GM19099 (cell line): Measurements from ENCODE around the gene HOXB6.
A peak's percentile ranks its signal among the peaks of the same experiment; 100 is the strongest.

Experiments
- POLR2A ChIP-seq: IDR thresholded peaks from 3 replicates; pipeline ENCODE4 v1.6.1; 2011; ENCODE audit warnings: low read depth; ENCODE audit not compliant: insufficient read length; ENCODE audit errors: extremely low read depth

Gene HOXB6

GRCh38 chr17:48569240-48569582 is 35.6 kb downstream of the HOXB6 start:
- TF ChIP-seq POLR2A = no peak

GRCh38 chr17:48568499-48569239 is 36.1 kb downstream of the HOXB6 start:
- no peak for TF ChIP-seq POLR2A

- TF ChIP-seq POLR2A = no peak
Observed at GRCh38 chr17:48567646-48568354, 37.0 kb downstream of the HOXB6 start.

- no peak for TF ChIP-seq POLR2A
Observed at GRCh38 chr17:48567209-48567608, 37.6 kb downstream of the HOXB6 start.

DNA sequence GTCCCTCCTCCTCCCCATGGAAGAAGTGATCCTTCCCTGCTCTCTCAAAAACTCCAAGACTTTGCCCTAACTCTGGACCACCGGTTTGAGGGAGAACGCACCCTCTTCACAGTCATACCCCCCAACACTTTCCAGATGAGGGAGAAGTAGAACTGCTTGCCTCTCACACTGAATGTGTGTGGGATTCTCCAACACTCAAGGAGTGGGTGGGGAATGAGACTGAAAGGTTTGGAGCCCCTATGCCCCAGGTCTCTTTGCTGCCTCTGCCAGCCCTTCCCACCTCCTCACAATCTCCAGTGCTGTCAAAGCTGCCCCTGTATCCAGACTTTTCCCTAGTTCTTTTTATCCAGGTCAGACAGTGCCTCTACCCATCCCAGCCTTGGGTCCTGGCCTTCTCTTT is 38.1 kb downstream of the HOXB6 start:
- no peak for TF ChIP-seq POLR2A

GRCh38 chr17:48565925-48566710 is 38.7 kb downstream of the HOXB6 start:
- no peak for TF ChIP-seq POLR2A

DNA sequence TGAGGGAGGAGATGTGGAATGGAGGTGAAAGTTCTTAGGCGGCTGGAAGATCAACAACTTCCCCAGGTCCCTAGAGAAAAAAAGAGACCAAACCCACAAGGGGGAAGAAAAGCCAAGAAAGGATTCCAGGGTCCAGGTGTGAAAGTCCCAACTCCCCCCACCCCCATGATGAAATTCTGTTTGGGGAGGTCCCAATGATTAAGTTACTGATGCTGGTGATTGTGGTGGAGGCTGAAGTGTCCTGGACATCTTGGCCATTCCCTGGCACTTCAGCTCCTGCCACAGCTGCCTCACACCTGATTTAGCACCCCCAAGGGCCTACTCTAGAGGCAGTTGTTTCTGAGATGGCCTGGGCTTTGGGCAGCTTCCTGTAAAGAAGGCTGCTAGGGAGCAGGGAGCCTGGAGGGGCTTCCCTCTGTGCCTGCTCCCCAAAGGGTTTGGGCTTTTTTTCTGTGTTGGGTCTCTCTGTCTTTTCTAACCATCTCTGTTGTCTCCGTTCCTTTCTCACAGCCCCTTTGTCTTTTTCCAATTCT is 39.7 kb downstream of the HOXB6 start:
- TF ChIP-seq POLR2A = no peak

DNA sequence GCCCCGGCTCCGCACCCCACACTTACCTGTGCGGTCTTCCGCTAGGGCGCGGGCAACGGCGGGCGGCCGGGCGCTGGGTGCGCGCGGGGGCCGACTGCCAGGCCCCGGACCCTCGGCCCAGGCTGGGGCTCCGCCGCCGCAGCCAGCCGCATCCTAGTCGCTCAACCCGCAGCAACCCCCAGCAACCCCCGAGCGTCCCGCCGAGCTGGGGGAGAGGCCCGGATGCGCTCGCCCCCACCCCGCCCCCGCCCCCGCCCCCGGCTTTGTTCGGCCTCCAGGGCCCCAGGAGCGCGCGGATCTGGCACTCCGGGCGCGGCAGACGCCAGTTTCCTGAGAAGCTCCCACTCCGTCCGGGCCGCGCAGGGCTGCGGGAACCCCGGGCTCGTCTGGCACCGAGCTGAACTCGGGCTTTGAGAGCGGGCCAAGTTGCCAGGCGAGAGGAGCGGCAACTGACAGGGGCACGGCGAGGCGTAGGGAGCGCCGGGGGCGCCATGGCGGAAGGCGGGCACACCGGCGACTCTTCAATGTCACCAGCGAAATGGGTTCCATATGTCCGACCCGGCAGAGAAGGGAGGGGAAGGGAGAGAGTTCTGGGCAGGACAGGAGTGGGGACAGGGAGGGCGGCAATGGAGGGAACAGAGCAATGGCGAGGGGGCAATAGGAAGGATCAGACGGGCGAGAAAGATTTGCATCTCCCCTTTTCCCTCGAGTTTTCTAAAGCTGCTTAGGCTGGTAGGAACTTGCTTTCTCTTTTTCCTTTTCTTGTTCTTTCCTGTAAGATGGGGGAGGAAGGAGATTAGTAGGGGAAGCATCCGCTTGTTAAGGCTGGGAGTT is 40.4 kb downstream of the HOXB6 start:
- no peak for TF ChIP-seq POLR2A

GRCh38 chr17:48563867-48564187 is 41.0 kb downstream of the HOXB6 start:
- TF ChIP-seq POLR2A = no peak

- TF ChIP-seq POLR2A = no peak
Observed at GRCh38 chr17:48563385-48563838, 41.4 kb downstream of the HOXB6 start.

DNA sequence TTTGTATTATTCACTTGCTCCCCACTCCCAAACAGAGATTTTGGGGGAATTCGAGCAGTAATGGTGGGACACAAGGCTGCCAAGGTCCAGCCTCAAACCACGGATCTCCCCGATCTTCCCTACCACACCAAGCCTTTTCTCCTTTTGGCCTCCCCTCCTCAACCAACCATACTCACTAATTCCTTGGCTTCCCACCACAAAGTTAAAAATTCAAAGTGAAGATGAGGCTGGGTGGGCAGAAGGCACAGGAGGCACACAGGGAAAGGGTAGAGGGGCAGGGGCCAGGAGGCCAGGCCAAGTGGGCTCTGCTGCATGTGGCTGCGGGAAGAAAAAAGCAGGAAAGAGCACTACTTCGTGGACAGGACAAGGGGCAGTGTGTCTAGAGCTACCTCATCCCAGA is 41.9 kb downstream of the HOXB6 start:
- no peak for TF ChIP-seq POLR2A

DNA sequence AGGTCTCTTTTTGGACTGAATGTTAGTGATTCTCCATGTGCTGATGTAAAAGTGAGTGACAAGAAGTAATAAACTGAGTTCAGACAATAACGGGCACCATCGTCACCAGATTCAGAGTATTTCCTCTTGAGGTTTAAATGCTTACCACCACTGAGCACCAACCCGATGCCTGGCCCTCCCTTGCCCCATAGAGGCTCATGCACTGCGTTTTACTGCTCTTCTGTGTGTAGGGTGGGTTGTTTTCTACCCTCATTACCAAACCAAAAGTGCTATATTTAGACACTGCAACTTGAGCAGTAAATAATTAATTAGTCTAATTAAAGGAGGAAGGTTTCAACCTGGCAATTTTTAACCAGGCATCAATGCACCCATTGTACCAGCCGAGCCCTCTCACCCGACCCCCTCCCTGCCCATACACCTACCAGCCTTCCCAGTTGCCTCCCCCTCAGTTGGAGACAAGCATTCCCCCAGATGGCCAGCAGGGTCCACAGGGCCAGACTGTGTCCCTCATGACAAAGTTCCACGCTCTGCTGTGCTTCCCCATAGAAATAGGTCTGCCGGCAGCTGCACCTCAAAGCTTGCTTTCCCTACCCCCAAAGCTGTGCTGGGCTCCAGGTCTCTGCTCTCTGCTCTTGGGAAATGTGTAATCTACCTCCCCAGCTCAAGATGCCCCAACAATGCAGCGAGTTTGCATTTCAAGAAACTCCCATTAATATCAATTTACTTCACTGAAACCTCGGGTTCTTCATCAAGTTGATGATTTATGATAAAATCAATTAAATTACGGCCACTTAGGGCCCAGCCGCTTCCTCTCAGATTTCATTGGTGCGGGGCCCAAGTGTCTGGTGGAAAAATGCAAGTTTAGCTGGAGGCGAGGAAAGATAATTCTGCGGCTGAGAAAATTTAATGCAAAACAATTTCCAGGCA is 42.6 kb downstream of the HOXB6 start:
- peak; percentile 59 for TF ChIP-seq POLR2A
